ENCODE measurements around the gene TIMP4.
A peak's percentile ranks its signal among the peaks of the same experiment; 100 is the strongest.

The TIMP4 gene

GRCh38 chr3:12147049-12147780, 11.5 kb downstream of the TIMP4 start:
- DNase-seq, result no peak

- peak; percentile 46 for DNase-seq
Observed at GRCh38 chr3:12143949-12144504, 14.7 kb downstream of the TIMP4 start.

GRCh38 chr3:12142476-12142875, 16.2 kb downstream of the TIMP4 start:
- DNase-seq, result no peak

GRCh38 chr3:12141350-12141749, 17.4 kb downstream of the TIMP4 start:
- DNase-seq, result no peak

- DNase-seq, result peak; percentile 63
Observed at GRCh38 chr3:12139111-12139511, 19.6 kb downstream of the TIMP4 start.

- DNase-seq, result peak; percentile 12
Observed at GRCh38 chr3:12138044-12138443, 20.7 kb downstream of the TIMP4 start.

GRCh38 chr3:12136371-12136770, 22.3 kb downstream of the TIMP4 start:
- DNase-seq, result no peak

GRCh38 chr3:12135029-12135657, 23.6 kb downstream of the TIMP4 start:
- DNase-seq, result peak; percentile 54

GRCh38 chr3:12132881-12133280, 25.8 kb downstream of the TIMP4 start:
- no peak for DNase-seq

- no peak for DNase-seq
Observed at GRCh38 chr3:12131351-12132090, 27.2 kb downstream of the TIMP4 start.

- no peak for DNase-seq
Observed at GRCh38 chr3:12127391-12127790, 31.3 kb downstream of the TIMP4 start.

GRCh38 chr3:12125772-12126171, 32.9 kb downstream of the TIMP4 start:
- no peak for DNase-seq

GRCh38 chr3:12121466-12121865, 37.2 kb downstream of the TIMP4 start:
- DNase-seq, result no peak

- DNase-seq, result no peak
Observed at GRCh38 chr3:12120374-12121140, 38.2 kb downstream of the TIMP4 start.

GRCh38 chr3:12117473-12117872, 41.2 kb downstream of the TIMP4 start:
- no peak for DNase-seq

GRCh38 chr3:12116870-12117269, 41.8 kb downstream of the TIMP4 start:
- DNase-seq, result no peak

- DNase-seq, result no peak
Observed at GRCh38 chr3:12115849-12116248, 42.9 kb downstream of the TIMP4 start.

- DNase-seq, result no peak
Observed at GRCh38 chr3:12115104-12115503, 43.6 kb downstream of the TIMP4 start.

GRCh38 chr3:12114251-12114650, 44.5 kb downstream of the TIMP4 start:
- DNase-seq, result no peak

- no peak for DNase-seq
Observed at GRCh38 chr3:12107071-12107713, 51.5 kb downstream of the TIMP4 start.

Data from fibroblast of skin of right quadriceps (primary cell).